ENCODE data around the gene GFRA4.

DNA sequence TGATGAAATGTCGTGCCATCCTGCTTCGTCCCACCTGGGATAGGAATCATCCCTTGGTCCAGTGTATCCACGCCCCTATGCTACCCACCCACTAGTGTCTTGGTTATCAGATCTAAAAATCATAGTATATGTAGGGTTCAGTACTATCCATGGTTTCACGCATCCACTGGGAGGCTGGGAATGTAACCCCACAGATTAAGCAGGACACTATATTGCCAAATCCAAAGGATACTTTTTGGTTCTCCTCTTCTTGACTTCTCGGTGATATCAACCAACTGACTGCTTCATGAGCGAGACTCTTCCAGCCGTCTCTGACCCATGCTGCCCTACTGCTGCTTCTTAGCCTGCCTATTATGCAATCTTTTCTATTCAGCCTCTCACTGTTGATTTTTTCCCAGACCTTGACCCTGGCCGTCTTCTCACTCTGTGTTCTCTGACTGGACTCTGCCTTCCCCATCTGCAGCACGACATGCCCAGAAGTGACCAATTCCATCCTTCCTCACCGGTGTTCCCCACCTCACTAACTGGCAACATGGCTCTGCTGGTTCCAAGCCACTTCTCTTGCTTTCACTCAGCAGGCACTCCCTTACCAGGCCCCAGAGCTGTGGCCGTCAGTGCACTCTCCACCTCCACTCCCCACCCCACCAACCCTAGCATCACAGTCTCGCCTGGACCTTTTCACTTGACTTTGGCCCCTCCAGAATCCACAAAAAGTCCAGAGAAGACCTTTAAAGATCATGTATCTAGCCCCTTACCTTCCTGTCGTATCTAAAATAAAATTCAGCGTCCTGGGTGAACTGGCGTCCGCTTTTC, 34.5 kb downstream of the GFRA4 start:
- TF ChIP-seq GATA2 (IDR thresholded peaks at IDR 0.05; ENCODE audit: low read depth, low read length), result no peak
- no peak for TF ChIP-seq GATA3 (IDR thresholded peaks at IDR 0.05; ENCODE audit: low read depth, low read length)

Data from SH-SY5Y (cell line).